Hematopoietic multipotent progenitor cell treated with erythropoietin and hydrocortisone succinate and interleukin-3 and kit ligand, for 4 days (in vitro differentiated cells): Measurements from ENCODE around the gene EOGT.
A peak's percentile ranks its signal among the peaks of the same experiment; 100 is the strongest.

Experiments used
- DNase-seq: peaks from one replicate; pipeline ENCODE4 v3.0.0-alpha.2; 2015

Gene EOGT

GRCh38 chr3:68953816-68954444 lies 59.6 kb downstream of the EOGT start:
- peak; percentile 8 for DNase-seq

GRCh38 chr3:68945225-68945624 lies 68.3 kb downstream of the EOGT start:
- no peak for DNase-seq

- no peak for DNase-seq
Measured at GRCh38 chr3:68943753-68944500, 69.6 kb downstream of the EOGT start.

- DNase-seq, result no peak
Measured at GRCh38 chr3:68941055-68941454, 72.4 kb downstream of the EOGT start.

- no peak for DNase-seq
Measured at GRCh38 chr3:68936856-68937255, 76.6 kb downstream of the EOGT start.

GRCh38 chr3:68935778-68936177 lies 77.7 kb downstream of the EOGT start:
- DNase-seq, result no peak

GRCh38 chr3:68931406-68932149 lies 81.9 kb downstream of the EOGT start:
- DNase-seq, result peak; percentile 1
